Mammary epithelial cell (primary cell): ENCODE results near the gene TIMM17A.
A peak's percentile ranks its signal among the peaks of the same experiment; 100 is the strongest.

Source experiments
- CTCF ChIP-seq, 2 donors: IDR thresholded peaks in 1 of 2; conservative IDR thresholded peaks in 1 of 2; 2 replicates each; pipeline ENCODE4 v1.5.1; 2011 to 2012; ENCODE audit warnings: inconsistent platforms in 2 of 2, low read length in 2 of 2, mild to moderate bottlenecking in 2 of 2, control low read depth in 1 of 2, low read depth in 1 of 2; ENCODE audit not compliant: insufficient read depth in 1 of 2; ENCODE audit errors: extremely low read depth in 1 of 2
- EZH2 ChIP-seq: IDR thresholded peaks from 2 replicates; pipeline ENCODE4 v1.6.1; 2012; ENCODE audit warnings: low read length, inconsistent platforms, borderline replicate concordance

GRCh38 chr1:201982623-201983379 lies 27.5 kb downstream of the TIMM17A start, which contains the start of gene RNPEP:
- TF ChIP-seq CTCF (conservative IDR thresholded peaks at IDR 0.05 in 1 of 2, IDR thresholded peaks at IDR 0.05 in 1 of 2; ENCODE audit: extremely low read depth in 1 of 2, insufficient read depth in 1 of 2, low read depth in 1 of 2, low read length in 2 of 2) (peak; percentile 3 to 32), EZH2 (no peak)
